Left forelimb (tissue), 1 donor: ENCODE measurements around the gene C9orf43.
"Not testable (repeated sequence)": the region's sequence is repeated elsewhere in the genome, so short reads cannot be mapped to it uniquely, and the experiment has no call there.

ENCODE experiments used
- DNase-seq: peaks from one replicate; pipeline ENCODE4 v3.0.0-alpha.2; 2018; ENCODE audit warnings: low spot score

Gene C9orf43

DNA sequence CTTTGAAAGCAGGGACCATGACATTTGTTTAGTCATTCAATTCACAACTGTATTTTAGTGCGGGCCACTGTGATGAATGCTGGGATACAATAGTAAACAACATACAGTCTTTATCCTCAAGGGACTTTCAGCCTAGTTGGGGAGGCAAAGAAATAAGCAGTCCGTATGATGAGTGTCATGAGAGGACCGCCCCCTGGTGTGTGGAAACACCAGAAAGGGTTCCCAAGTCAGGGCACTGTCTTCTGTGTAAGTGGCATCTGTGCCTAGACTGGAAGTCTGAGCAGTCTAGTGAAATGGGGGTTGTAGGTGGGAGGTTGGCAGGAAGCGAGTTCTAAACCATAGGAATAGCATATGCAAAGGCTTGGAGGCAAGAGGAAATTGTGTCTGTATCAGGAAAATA lies 6.8 kb downstream of the C9orf43 start:
- no peak for DNase-seq

DNA sequence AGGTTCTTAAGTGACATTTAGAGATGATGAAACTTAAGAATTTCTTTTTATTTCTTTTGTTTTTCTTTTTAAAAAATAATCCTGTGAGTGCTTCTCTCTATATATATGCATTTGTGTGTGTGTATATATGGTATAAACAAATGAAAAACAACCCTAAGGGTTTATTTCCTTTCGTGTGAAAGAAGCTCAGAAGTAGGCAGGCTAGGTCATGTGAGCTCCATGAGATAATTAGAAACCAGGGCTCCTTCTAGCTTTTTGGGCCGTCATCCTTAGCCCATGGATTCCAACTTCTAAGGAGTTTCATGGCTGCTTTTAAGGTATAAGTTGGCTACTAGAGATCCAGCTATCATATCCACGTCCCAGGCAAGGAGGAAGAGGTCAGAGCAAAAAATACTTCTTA lies 11.2 kb downstream of the C9orf43 start:
- DNase-seq, result no peak

DNA sequence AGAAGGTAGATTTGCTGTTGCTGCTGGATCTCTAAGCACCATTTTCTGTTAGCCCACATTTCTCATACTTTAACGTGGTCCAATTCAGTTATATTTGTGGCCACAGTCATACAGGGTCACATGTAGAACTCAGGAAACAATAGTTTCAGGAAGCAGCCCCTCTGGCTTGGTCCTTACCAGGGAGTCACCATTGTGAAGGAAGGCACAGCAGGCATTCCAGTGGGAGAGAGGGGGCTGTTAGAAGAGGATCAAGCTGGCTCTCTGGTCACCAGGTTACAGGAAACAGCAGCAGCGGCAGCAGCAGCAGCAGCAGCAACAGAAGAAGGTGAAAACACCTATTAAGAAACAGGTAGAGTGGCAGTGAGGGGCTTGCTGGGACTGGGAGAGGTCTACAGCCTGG lies 14.5 kb downstream of the C9orf43 start:
- no peak for DNase-seq

DNA sequence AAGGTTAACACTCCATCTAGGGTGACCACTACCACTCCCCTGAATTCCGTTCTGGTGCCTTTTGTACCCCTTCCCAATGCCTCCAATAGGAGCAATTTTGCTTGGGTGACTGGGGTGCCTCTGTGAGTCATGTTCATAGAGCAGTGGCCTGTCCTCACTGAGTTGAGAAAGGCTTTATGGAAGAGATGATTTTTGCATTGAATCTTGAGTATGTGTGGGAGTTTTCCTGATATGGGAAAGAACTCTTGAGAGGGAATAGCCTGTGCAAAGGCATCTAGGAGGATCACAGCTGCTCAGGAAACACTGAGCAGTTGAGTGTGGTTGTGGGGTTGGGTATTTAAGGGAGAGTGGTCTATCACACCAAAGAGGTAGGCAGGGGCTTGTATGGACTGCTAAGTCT lies 16.2 kb downstream of the C9orf43 start:
- DNase-seq, result no peak

DNA sequence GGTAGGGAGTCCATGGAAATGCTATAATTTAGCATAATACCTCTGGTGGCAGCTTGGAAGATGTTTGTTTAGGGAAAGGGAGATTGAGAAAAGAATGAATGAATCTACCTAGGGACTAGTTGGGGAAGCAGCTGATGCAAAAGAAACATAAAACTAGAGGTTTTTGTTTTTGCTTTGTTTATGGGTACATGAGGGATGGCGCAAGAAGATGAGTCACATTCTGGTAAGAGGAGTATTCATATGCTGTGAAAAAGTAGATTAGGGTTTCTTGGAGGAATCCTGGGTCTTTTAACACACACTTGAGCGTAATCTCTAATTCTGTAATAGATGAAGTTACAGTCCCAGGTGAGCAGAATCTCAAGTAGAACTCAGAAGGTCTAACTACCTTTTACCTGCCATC lies 17.1 kb downstream of the C9orf43 start:
- DNase-seq, result no peak

DNA sequence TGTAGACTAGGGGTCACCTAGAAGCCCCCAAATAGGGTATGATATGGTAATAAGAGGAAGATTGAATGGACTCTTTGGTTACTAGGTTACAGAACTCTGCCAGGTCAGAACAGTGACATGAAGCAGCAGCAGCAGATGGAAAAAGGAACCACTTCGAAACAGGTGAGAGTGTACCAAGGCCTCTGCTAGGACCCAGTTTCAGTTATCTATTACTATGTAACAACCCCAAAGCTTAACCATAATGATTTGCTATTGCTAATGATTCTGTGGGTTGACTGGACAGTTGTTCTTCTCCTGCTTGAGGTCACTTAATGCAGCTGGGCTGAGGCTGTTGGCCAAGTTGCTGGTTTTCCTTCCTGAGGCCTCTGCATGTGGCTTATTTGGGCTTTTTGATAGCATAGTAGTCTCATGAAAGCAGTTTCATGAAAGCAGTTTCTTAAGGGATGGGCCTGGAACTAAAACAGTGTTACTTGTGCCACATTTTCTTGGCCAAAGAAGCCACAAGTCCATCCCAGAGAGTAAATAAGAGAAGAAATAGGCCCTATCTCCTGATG lies 17.6 kb downstream of the C9orf43 start:
- no peak for DNase-seq

DNA sequence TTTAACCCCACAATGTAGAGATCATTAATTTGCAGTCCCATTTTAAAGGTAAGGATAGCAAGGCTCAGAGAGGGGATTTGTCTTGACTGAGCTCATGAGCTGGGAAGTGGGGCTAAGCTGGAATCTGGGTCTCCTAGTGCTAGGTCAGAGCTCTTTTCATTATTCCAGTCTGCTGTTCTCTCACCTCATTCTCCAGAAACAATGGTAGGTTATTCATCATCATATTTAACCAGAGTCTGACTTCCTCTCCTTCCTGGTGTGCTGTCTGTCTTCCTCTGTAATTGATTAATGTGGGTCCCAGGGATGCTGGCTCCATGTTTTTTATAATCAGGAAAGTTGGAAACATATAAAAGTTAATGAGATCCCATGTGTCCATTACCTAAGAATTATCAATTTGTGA lies 20.6 kb downstream of the C9orf43 start:
- no peak for DNase-seq

DNA sequence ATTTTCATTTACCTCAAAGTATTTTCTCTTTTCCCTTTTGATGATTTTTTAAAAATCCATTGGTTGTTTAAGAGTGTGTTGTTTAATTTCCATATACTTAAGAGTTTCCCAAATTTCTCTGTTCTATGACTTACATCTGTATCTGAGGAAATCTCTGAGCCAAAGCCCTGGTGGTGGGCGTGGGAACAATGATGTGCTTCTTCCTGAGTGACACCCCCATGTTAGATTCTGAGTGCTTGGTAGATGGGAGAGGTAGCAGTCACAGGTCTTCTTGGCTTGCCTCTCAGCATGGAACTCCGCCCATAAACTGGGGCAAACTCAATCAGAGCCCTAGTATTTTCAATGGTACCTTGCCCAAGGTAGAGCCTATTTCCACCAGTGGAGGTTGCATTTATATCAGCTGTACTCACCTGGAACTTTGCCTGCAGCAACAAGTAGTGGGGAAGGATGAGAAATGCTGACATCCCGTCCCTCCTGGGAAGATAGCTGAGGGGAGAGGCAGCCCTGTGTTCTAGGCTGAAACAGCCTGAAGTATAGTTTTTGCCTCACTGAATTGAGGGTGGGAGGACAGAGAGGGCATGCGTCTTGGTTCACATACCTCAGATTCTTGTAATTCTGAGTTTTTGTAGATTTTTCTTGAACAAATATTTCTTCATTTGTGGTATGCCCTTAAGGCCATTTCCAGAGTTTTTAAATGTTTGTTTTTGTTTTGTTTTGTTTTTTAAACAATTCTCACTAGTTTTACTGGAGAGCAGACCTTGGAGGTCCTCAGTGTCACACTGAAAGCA lies 26.4 kb downstream of the C9orf43 start:
- DNase-seq, result no peak

DNA sequence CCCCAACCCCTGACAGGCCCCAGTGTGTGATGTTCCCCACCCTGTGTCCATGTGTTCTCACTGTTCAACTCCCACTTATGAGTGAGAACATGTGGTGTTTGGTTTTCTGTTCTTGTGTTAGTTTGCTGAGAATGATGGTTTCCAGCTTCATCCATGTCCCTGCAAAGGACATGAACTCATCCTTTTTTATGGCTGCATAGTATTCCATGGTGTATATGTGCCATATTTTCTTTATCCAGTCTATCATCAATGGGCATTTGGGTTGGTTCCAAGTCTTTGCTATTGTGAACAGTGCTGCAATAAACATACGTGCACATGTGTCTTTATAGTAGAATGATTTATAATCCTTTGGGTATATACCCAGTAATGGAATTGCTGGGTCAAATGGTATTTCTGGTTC lies 27.2 kb downstream of the C9orf43 start:
- DNase-seq, result not testable (repeated sequence)

DNA sequence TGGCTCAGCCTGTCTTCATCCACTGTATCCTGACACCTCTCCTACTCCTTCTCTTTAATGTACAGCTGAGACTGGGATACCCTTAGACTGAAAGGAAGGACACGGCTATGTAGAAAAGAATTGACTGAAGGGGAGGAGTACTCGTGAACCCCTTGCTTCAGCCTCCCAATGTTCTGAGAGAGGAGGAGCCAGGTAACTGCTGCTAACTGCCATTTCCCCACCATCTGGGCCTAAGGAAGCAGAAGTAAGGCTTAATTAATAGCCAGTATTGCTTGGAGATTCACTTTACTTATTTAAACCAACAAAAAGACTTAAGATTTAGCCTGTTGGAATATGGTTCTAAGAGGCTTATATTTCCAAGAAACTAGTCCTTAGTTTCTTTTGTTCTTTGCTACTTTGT lies 34.2 kb downstream of the C9orf43 start:
- DNase-seq, result no peak

DNA sequence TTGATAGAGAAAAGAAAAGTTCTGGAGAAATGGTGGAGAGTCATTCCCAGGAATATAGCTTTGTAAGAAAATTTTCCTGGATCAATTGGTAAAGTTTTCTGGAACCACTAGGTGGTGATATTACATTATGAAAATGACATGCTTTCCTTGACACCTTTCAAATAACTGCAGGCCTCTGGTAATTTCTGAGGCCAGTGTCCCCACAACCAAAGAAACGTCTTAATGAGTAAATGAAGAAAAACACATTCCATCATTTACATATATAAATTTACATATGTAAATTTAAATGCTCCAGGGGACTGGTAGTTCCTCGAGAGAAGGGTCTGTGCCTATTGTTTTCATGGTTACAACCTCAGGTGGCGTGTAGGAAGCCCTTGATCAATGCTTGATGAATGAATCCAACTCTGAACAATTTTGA lies 35.8 kb downstream of the C9orf43 start:
- DNase-seq, result no peak

DNA sequence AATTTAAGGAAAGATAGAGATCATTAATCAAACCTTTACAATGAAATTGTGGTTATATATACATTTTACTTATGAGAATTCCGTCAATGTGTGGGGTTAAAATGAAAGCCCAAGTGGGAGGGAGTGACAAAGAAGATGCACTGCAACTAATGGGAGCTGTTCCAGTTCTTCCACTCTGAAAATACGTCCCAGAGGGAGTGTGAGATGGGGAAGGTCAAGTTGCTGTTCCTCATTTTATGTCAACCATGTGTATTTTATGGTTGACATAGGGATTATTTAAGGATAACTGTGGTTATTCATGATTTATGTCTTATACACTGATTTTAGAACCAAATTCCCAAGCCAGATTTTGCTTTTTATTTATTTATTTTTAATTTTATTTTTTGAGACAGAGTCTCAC lies 38.8 kb downstream of the C9orf43 start:
- no peak for DNase-seq

DNA sequence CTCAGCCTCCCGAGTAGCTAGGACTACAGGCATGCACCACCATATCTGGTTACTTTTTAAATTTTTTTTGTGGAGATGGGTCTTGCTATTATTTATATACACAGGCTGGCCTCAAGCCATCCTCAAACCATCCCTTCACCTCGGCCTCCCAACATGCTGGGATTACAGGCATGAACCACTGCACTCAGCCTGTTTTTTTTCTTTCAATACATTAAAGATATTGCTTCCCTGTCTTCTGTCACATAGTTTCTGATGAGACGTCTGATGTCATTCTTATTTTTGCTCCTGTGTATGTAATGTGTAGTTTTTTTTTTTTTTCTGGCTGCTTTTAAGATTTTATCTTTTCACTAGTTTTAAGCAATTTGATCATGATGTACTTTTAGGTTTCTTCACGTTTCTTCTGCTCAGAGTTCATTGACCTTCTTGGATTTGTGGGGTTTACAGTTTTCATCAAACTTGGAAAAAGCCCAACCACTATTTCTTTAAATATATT lies 41.6 kb downstream of the C9orf43 start:
- DNase-seq, result no peak

DNA sequence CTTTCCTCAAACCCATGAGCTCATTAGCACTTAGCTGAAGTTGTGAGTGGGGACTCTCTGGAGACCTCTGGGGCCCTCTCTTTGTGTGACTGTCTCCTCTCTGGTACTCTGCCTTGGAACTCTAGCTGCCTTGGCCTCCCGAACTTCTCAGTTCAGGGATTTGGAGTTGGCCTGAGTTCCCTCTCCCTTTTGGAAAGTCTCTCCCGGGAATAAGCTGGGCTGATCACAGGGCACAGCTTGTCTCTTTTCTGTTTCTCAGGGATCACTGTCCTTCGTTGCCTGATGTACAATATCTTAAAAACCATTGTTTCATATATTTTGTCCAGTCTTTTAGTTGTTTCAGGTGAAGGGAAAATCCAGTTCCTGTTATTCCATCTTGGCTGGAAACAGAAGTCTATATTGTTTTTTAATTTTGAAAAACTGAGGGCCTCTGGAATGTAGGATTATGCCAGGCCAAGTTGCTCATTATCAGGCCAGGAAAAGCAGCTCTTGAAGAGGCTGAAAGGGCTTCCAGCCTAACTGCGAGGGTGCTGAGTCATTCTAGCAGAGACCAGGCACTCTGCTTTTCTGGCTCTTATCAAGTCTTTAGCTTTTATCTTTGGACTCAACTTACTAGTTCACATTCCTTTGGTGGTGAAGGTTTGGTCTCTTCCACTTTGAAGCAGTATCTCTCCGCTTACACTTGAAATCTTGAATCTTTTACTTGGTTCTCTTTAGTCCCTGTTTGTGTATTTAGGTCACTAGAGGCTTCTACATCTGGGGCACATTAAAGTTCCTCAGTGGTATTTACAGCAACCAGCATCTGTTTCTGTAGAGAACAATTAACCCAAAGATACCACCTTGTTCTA lies 44.6 kb downstream of the C9orf43 start:
- DNase-seq, result no peak

DNA sequence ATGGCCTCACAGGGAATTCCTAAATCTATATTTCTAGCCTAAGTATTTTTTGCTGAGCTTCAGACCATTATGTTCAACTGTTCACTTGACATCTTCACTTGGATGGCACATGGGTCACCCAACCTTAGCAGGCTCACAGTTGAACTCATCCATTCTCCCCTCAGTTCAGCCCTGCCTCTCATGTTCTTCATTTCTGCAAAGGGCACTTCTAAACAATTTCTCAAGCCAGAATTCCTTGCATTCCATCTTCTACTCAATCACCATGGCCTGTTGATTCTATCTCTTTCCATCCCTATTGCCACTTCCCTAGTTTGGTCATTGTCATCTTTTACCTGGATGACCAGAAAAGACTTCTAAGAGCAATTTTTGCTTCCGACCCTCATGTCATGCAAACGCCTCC lies 45.7 kb downstream of the C9orf43 start:
- no peak for DNase-seq

DNA sequence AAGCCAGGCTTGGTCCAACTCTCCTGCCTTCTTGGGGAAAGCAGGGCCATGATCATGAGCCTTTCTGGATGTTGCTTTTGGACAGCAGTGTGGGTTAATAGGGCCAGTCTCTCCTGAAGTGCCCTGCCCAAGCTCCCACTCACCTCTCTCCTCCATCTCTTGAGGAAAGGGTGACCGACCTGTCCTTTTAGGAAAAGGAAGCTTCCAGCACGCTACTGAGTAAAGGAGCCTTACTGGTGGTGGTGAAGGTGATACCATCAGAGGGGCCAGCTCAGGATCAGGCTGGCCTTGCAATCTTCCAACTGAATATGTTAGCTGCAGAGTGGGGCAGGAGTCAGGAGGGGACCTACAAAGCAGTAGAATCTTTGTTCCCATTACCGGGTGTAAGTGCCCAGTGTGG lies 50.7 kb downstream of the C9orf43 start:
- no peak for DNase-seq

DNA sequence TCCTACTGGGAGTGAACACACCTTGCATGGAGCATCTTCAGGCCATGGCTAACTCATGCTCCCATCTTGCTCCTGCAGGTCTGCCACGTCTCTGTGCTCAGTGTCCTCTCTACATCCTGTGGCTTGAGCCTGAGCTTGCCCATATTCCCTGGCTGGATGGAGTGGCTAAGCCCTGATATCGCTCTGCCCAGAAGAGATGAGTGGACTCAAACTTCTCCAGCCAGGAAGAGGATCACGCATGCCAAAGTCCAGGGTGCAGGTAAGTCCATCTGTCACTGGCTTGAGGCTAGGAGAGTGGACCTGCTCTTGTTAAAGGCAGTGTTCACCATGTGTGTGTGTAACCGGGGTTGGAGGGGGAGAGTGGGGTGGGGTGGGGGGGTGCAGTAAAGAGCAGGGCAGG lies 51.4 kb downstream of the C9orf43 start:
- DNase-seq, result no peak

DNA sequence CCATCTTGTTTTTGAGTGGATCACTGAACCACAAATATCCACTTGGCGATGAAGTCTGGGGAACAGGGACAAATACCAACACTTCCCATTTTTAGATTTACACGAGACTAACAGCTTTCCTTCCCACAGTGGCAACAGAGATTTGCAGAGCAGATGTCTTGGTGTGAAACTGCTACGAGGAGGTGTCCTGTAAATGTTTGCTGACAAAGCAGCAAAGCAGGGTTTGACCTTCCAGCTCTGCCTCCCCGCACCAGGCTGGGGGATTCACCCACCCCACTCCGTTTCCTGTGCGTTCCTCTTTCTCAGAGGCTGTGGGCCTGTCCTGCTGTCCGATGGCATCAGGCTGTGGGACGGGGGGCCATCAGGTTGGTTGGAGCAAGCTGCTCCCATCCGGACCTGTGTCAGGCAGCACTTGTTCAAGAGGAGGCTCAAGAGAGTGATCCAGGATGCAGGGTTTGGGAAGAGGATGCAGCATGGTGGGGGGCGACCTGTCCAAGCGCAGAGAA lies 52.3 kb downstream of the C9orf43 start:
- no peak for DNase-seq

DNA sequence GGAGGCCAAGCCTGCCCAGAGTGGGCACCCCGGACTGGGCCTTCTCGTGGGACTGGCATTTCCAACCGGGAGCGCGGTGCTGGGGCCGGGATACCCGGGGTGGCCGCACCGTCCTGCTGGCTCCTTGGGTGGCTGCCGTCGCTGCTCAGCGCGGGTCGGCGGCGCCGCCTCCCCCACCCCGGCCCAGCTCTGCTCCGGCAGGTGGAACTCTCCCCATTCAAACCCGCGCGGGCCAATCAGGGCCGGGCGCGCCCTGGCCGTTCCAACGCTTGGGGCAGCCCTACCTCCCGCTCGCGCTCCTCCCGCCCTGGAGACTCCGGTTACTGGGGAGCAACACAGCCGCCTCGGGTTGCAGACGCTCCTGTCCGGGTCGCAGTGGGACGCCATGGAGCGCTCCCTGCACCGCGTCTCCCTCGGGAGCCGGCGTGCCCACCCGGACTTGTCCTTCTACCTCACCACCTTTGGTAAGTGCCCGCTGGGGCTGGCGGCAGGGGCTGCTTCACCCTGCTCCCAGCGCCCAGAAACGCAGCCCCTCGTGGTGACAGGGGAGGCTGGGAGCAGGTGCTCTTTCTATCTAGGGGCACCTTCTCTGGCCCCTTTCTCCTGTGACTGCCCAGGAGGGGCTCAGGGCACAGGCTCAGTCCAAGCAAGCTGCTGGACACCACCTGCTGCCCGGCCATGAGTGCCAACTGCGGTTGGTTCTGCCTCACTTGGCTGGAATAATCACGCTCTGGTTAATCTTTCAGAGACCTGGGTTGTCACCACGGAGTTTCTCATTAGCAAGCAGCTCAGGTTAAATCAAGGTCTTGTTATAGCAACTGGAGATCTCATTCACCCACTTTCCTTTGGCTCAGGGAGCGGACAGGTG lies 53.1 kb downstream of the C9orf43 start, which contains the start of gene RGS3:
Gene RGS3 (plus strand): TSS at position 310 of the 868 bp plus-strand sequence. CDS start 76 bp downstream, at position 386.
- no peak for DNase-seq

DNA sequence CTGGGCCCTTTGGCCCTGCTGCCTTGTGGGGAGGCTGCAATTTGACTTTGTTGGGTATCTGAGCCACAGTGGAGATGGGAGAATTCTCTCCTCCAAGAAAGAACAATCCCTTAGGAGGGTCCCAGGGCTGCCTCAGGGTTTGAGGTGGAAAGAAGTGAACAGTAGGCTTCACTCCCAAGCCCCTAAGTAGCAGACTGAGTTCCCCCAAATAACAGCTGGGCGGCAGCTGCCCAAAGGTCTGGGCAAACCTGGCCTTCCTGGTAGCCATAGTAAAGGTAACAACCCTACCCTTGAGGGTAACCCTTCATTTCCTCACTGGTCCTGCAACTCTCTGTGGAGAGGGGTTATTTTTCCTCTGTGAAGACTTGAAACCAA lies 53.7 kb downstream of the C9orf43 start:
- DNase-seq, result no peak

DNA sequence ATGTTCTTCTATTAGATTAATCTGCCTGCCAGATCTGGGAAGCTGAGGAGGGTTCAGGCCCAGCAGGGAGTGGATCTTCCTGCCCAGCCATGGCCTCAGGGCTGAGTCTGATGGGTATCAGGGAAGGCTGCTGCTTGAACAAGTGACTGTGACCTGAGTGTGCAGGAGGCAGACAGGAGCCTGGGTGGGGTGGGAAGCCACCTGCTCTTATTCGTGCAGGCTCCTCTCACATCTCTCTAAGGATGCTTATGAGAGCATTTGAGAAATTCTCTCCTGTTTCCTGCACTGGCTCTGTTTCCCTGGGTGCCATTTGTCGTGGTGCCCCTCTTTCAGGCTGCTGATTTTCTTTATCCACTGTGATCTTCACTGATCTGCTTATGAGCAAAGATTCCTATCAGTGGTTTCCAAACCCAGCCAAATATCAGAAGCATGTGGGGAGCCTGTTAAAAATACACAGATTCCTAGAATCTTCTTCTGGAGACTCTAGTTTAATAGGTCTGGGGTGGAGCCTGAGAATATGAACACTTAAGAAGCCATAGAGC lies 55.1 kb downstream of the C9orf43 start:
- no peak for DNase-seq
